H9 (cell line): ENCODE measurements around the gene SETD1A. TPM values are rescaled to one million over a fixed set of nuclear protein-coding genes. Genes with fewer than 3 reads are reported as not detected.

ENCODE experiments used
- DNase-seq: peaks from one replicate; pipeline ENCODE4 v3.0.0-alpha.2; 2017
- H2AFZ ChIP-seq: one replicate; pipeline ENCODE4 v1.6.1; 2013; ENCODE audit warnings: mild to moderate bottlenecking, low read length, control low read depth, moderate library complexity
- H2AK5ac ChIP-seq: 2 replicates; pipeline ENCODE4 v1.6.1; 2013; ENCODE audit warnings: low read length, control low read depth, mixed read lengths; ENCODE audit not compliant: insufficient read length
- H2BK120ac ChIP-seq: one replicate; pipeline ENCODE4 v1.6.1; 2013; ENCODE audit warnings: low read depth, mild to moderate bottlenecking, low read length, control low read depth, inconsistent platforms; ENCODE audit not compliant: poor library complexity, severe bottlenecking
- H2BK12ac ChIP-seq: 2 replicates; pipeline ENCODE4 v1.6.1; 2013; ENCODE audit warnings: low read length, control low read depth, mixed read lengths, low read depth; ENCODE audit not compliant: insufficient read length
- H2BK15ac ChIP-seq: 2 replicates; pipeline ENCODE4 v1.6.1; 2013; ENCODE audit warnings: low read depth, low read length, control low read depth
- H2BK20ac ChIP-seq: one replicate; pipeline ENCODE4 v1.6.1; 2013; ENCODE audit warnings: low read depth, mild to moderate bottlenecking, low read length, control low read depth, inconsistent platforms; ENCODE audit not compliant: poor library complexity, severe bottlenecking
- H2BK5ac ChIP-seq: 2 replicates; pipeline ENCODE4 v1.6.1; 2013; ENCODE audit warnings: low read length, control low read depth, mixed read lengths; ENCODE audit not compliant: insufficient read length
- H3K14ac ChIP-seq: 2 replicates; pipeline ENCODE4 v1.6.1; 2013; ENCODE audit warnings: low read length, control low read depth; ENCODE audit not compliant: insufficient read depth
- H3K18ac ChIP-seq: 2 replicates; pipeline ENCODE4 v1.6.1; 2013; ENCODE audit warnings: low read depth, mild to moderate bottlenecking, mixed read lengths, low read length, control low read depth; ENCODE audit not compliant: insufficient read length
- H3K23ac ChIP-seq: 2 replicates; pipeline ENCODE4 v1.6.1; 2013; ENCODE audit warnings: low read length, control low read depth, mixed read lengths, low read depth; ENCODE audit not compliant: insufficient read length
- H3K23me2 ChIP-seq: 2 replicates; pipeline ENCODE4 v1.6.1; 2013; ENCODE audit warnings: low read depth, mild to moderate bottlenecking, mixed read lengths, low read length, control low read depth; ENCODE audit not compliant: insufficient read length, poor library complexity, severe bottlenecking
- H3K27ac ChIP-seq: 2 replicates; pipeline ENCODE4 v1.5.1; 2013; ENCODE audit warnings: low read length, control low read depth, mixed read lengths, low read depth; ENCODE audit not compliant: insufficient read length
- H3K27me3 ChIP-seq: 2 replicates; pipeline ENCODE4 v1.6.1; 2013; ENCODE audit warnings: low read length, control low read depth, inconsistent platforms; ENCODE audit not compliant: insufficient read depth
- H3K4ac ChIP-seq: 2 replicates; pipeline ENCODE4 v1.6.1; 2013; ENCODE audit warnings: low read depth, mild to moderate bottlenecking, control low read depth, inconsistent platforms, low read length, moderate library complexity
- H3K4me1 ChIP-seq: 2 replicates; pipeline ENCODE4 v1.6.1; 2013; ENCODE audit warnings: low read length, control low read depth, inconsistent platforms; ENCODE audit not compliant: insufficient read depth
- H3K4me2 ChIP-seq: 2 replicates; pipeline ENCODE4 v1.6.1; 2013; ENCODE audit warnings: low read length, control low read depth, mixed read lengths; ENCODE audit not compliant: insufficient read length, insufficient read depth
- H3K56ac ChIP-seq: 2 replicates; pipeline ENCODE4 v1.6.1; 2013; ENCODE audit warnings: low read depth, mild to moderate bottlenecking, mixed read lengths, low read length, control low read depth; ENCODE audit not compliant: insufficient read length
- H3K79me1 ChIP-seq: 2 replicates; pipeline ENCODE4 v1.6.1; 2013; ENCODE audit warnings: low read depth, mild to moderate bottlenecking, moderate library complexity, low read length, control low read depth, inconsistent platforms; ENCODE audit not compliant: insufficient read depth, poor library complexity, severe bottlenecking
- H3K79me2 ChIP-seq: 2 replicates; pipeline ENCODE4 v1.6.1; 2013; ENCODE audit warnings: low read length, control low read depth, inconsistent platforms; ENCODE audit not compliant: insufficient read depth
- H3K9ac ChIP-seq: 2 replicates; pipeline ENCODE4 v1.6.1; 2013; ENCODE audit warnings: low read length, control low read depth, mixed read lengths; ENCODE audit not compliant: insufficient read length; ENCODE audit errors: extremely low read depth
- H3K9me3 ChIP-seq: one replicate; pipeline ENCODE4 v1.6.1; 2013; ENCODE audit warnings: low read depth, low read length, inconsistent platforms; ENCODE audit not compliant: control insufficient read depth
- H3T11ph ChIP-seq: one replicate; pipeline ENCODE4 v1.6.1; 2013; ENCODE audit warnings: mild to moderate bottlenecking, low read length, control low read depth, inconsistent platforms
- H4K20me1 ChIP-seq: one replicate; pipeline ENCODE4 v1.6.1; 2013; ENCODE audit not compliant: control insufficient read depth, insufficient read length, insufficient read depth
- H4K5ac ChIP-seq: 2 replicates; pipeline ENCODE4 v1.6.1; 2013; ENCODE audit warnings: low read depth, mild to moderate bottlenecking, mixed read lengths, low read length, control low read depth; ENCODE audit not compliant: insufficient read length
- H4K8ac ChIP-seq: replicated peaks from 2 replicates; pipeline ENCODE4 v1.6.1; 2013; ENCODE audit warnings: low read length, control low read depth, mixed read lengths, low read depth; ENCODE audit not compliant: insufficient read length
- H4K91ac ChIP-seq: 2 replicates; pipeline ENCODE4 v1.6.1; 2013; ENCODE audit warnings: low read depth, mild to moderate bottlenecking, moderate library complexity, mixed read lengths, low read length, control low read depth; ENCODE audit not compliant: insufficient read length
- H3K27ac Mint-ChIP-seq, 3 experiments: 2 replicates in 2 of 3; 3 replicates in 1 of 3; pipeline ENCODE4 v1.8.0; 2020 to 2021; ENCODE audit warnings: mixed read lengths in 3 of 3, mild to moderate bottlenecking in 1 of 3, moderate library complexity in 1 of 3
- H3K27me3 Mint-ChIP-seq: 2 replicates; pipeline ENCODE4 v1.8.0; 2021; ENCODE audit warnings: low read depth, mild to moderate bottlenecking, moderate library complexity, mixed read lengths
- H3K36me3 Mint-ChIP-seq, 3 experiments: 2 replicates in 2 of 3; 3 replicates in 1 of 3; pipeline ENCODE4 v1.8.0; 2020 to 2021; ENCODE audit warnings: low read depth in 3 of 3, mixed read lengths in 3 of 3; ENCODE audit not compliant: insufficient read depth in 1 of 3
- H3K4me1 Mint-ChIP-seq, 2 experiments: 2 replicates each; pipeline ENCODE4 v1.8.0; 2020; ENCODE audit warnings: mixed read lengths in 2 of 2
- H3K4me3 Mint-ChIP-seq, 2 experiments: 2 replicates in 1 of 2; 3 replicates in 1 of 2; pipeline ENCODE4 v1.8.0; 2020 to 2021; ENCODE audit warnings: mild to moderate bottlenecking in 2 of 2, mixed read lengths in 2 of 2, moderate library complexity in 1 of 2
- H3K9me3 Mint-ChIP-seq, 2 experiments: 2 replicates in 1 of 2; 3 replicates in 1 of 2; pipeline ENCODE4 v1.8.0; 2020; ENCODE audit warnings: mild to moderate bottlenecking in 2 of 2, mixed read lengths in 2 of 2, moderate library complexity in 1 of 2
- CTCF ChIP-seq: fragments of 200-600 bp; sonication (generic); conservative IDR thresholded peaks from 3 replicates; pipeline ENCODE4 v1.8.0; 2021; ENCODE audit warnings: antibody characterized with exemption, mild to moderate bottlenecking
- WGBS: extraction: QIAGEN DNeasy Blood & Tissue Kit; methylation state at CpG from one replicate; pipeline ENCODE4 v1.1.7; 2013; ENCODE audit warnings: missing lambda C conversion rate, low lambda C conversion rate, mixed read lengths; ENCODE audit not compliant: insufficient read length; ENCODE audit errors: extremely low coverage; 5-methylcytosine and 5-hydroxymethylcytosine counted together
- total RNA-seq: library from RNA; stranded (reverse); gene quantifications from 2 replicates; pipeline ENCODE4 v1.2.1, GENCODE V29; 2021

Gene SETD1A
- total RNA-seq, 1 experiment from 2014 or later = 36.9 TPM

- no peak overlapping the region for H3K56ac ChIP-seq
- no peak overlapping the region for H2BK20ac ChIP-seq
- H2BK5ac ChIP-seq = no peak overlapping the region
- H2BK120ac ChIP-seq = no peak overlapping the region
- H3K9ac ChIP-seq = no peak overlapping the region
- H3K4me1 Mint-ChIP-seq = peaks cover 8 to 17% of the 10 kb centered on the region in 2 experiments
- H3K4me2 ChIP-seq = no peak overlapping the region
- H3K27me3 ChIP-seq = no peaks in the 10 kb centered on the region
- H3K27ac Mint-ChIP-seq = peak overlapping the region in 1 of 3 experiments; percentile 100; a peak in 1 of 7 replicates
- H4K8ac ChIP-seq = no peak overlapping the region
- no peak overlapping the region for H2BK12ac ChIP-seq
- H2AK5ac ChIP-seq = no peak overlapping the region
- no CpG with 5 or more reads among the region's 2 CpGs for WGBS
- H3K79me2 ChIP-seq = no peaks in the 10 kb centered on the region
- H3T11ph ChIP-seq = no peak overlapping the region
- H3K23ac ChIP-seq = no peak overlapping the region
- peaks cover 2 to 5% (median 3%) of the 10 kb centered on the region in 3 experiments for H3K36me3 Mint-ChIP-seq
- no peaks in the 10 kb centered on the region for H3K4me1 ChIP-seq
- peaks cover 10% of the 10 kb centered on the region for H3K23me2 ChIP-seq
- no peak overlapping the region for H2BK15ac ChIP-seq
- no peaks in the 10 kb centered on the region for H3K9me3 ChIP-seq
- peak overlapping the region in 1 of 2 experiments; percentile 68; a peak in 3 of 5 replicates for H3K4me3 Mint-ChIP-seq
- no peaks in the 10 kb centered on the region; a peak in 1 of 5 replicates for H3K9me3 Mint-ChIP-seq
- H3K79me1 ChIP-seq = no peaks in the 10 kb centered on the region
- no peak overlapping the region for H3K27ac ChIP-seq
- no peak overlapping the region for H4K5ac ChIP-seq
- no peak for DNase-seq
- no peak overlapping the region for H3K14ac ChIP-seq
- TF ChIP-seq CTCF = no peak
- no peak overlapping the region for H3K18ac ChIP-seq
- no peak overlapping the region for H4K91ac ChIP-seq
- no peak overlapping the region for H3K4ac ChIP-seq
- no peak overlapping the region for H2AFZ ChIP-seq
- H4K20me1 ChIP-seq = no peaks in the 10 kb centered on the region
- no peaks in the 10 kb centered on the region for H3K27me3 Mint-ChIP-seq
These were observed 36.7 kb upstream of the SETD1A start for GRCh38 chr16:30920891-30921290.
